HEK293T (cell line): ENCODE measurements around the gene PTPN1.
"Not testable (repeated sequence)": the region's sequence is repeated elsewhere in the genome, so short reads cannot be mapped to it uniquely, and the experiment has no call there.

Experiments
- CTCF ChIA-PET: fragments of 350-600 bp; formaldehyde crosslinking; extraction: SDS; loops from one replicate; lab custom pipeline; 2021; ENCODE audit warnings: antibody characterized with exemption, inconsistent platforms; lab: Yijun Ruan, JAX
- POLR2A ChIA-PET: fragments of 350-600 bp; formaldehyde crosslinking; extraction: SDS; loops from one replicate; lab custom pipeline; 2020; ENCODE audit warnings: antibody characterized with exemption, inconsistent platforms; lab: Yijun Ruan, JAX
- DNase-seq: peaks from one replicate; pipeline ENCODE4 v3.0.0; 2012; ENCODE audit warnings: mixed read lengths; ENCODE audit errors: extremely low spot score
- ARNT ChIP-seq: fragments of 450-650 bp; IDR thresholded peaks from 2 replicates; pipeline ENCODE4 v1.6.1; 2017; ENCODE audit warnings: mild to moderate bottlenecking
- BHLHE40 ChIP-seq: fragments of 450-650 bp; IDR thresholded peaks from 2 replicates; pipeline ENCODE4 v1.6.1; 2016; ENCODE audit warnings: mild to moderate bottlenecking, moderate library complexity, borderline replicate concordance
- CTBP1 ChIP-seq: fragments of 450-650 bp; IDR thresholded peaks from 2 replicates; pipeline ENCODE4 v1.6.1; 2016; ENCODE audit warnings: borderline replicate concordance
- ELF4 ChIP-seq: fragments of 450-650 bp; IDR thresholded peaks from 2 replicates; pipeline ENCODE4 v1.6.1; 2017; ENCODE audit warnings: antibody characterized with exemption
- FOXA1 ChIP-seq: fragments of 450-650 bp; IDR thresholded peaks from 2 replicates; pipeline ENCODE4 v1.6.1; 2016; ENCODE audit warnings: mild to moderate bottlenecking
- FOXK2 ChIP-seq: fragments of 450-650 bp; IDR thresholded peaks from 2 replicates; pipeline ENCODE4 v1.6.1; 2016; ENCODE audit warnings: mild to moderate bottlenecking
- FOXM1 ChIP-seq: fragments of 450-650 bp; IDR thresholded peaks from 2 replicates; pipeline ENCODE4 v1.6.1; 2017; ENCODE audit warnings: mild to moderate bottlenecking, borderline replicate concordance
- HDGF ChIP-seq: fragments of 450-650 bp; IDR thresholded peaks from 2 replicates; pipeline ENCODE4 v1.6.1; 2017; ENCODE audit warnings: antibody characterized with exemption, borderline replicate concordance
- L3MBTL2 ChIP-seq: fragments of 450-650 bp; conservative IDR thresholded peaks from 2 replicates; pipeline ENCODE4 v1.6.1; 2016; ENCODE audit warnings: mild to moderate bottlenecking
- LEF1 ChIP-seq: fragments of 450-650 bp; IDR thresholded peaks from 2 replicates; pipeline ENCODE4 v1.6.1; 2017; ENCODE audit warnings: mild to moderate bottlenecking, borderline replicate concordance
- NFRKB ChIP-seq: fragments of 450-650 bp; IDR thresholded peaks from 2 replicates; pipeline ENCODE4 v1.6.1; 2016; ENCODE audit warnings: mild to moderate bottlenecking, moderate library complexity
- PKNOX1 ChIP-seq: fragments of 450-650 bp; IDR thresholded peaks from 2 replicates; pipeline ENCODE4 v1.6.1; 2016
- SP1 ChIP-seq: fragments of 450-650 bp; IDR thresholded peaks from 2 replicates; pipeline ENCODE4 v1.6.1; 2017
- SUZ12 ChIP-seq: fragments of 450-650 bp; IDR thresholded peaks from 2 replicates; pipeline ENCODE4 v1.6.1; 2016; ENCODE audit warnings: mild to moderate bottlenecking
- TARDBP ChIP-seq: fragments of 450-650 bp; IDR thresholded peaks from 2 replicates; pipeline ENCODE4 v1.6.1; 2016
- ZNF384 ChIP-seq: fragments of 450-650 bp; IDR thresholded peaks from 2 replicates; pipeline ENCODE4 v1.6.1; 2016

The PTPN1 gene

GRCh38 chr20:50610212-50610718, 100.1 kb downstream of the PTPN1 start:
- no peak for DNase-seq
- ChIA-PET POLR2A (no interaction called here), CTCF (interaction anchor here (1.0 kb wide), 1 partner anchor 23 kb away, joined by 3 read pairs; no protein-coding TSS in a partner anchor)
- TF ChIP-seq LEF1 = no peak
- TF ChIP-seq TARDBP = no peak
- TF ChIP-seq CTBP1 = no peak
- TF ChIP-seq HDGF = no peak
- TF ChIP-seq ARNT = no peak
- no peak for TF ChIP-seq ZNF384
- TF ChIP-seq SUZ12 = no peak
- TF ChIP-seq BHLHE40 = no peak
- no peak for TF ChIP-seq NFRKB
- TF ChIP-seq PKNOX1 = no peak
- no peak for TF ChIP-seq FOXK2
- no peak for TF ChIP-seq FOXM1
- no peak for TF ChIP-seq L3MBTL2

GRCh38 chr20:50611128-50611810, 101.1 kb downstream of the PTPN1 start:
- ChIA-PET CTCF (no interaction called here), POLR2A (no interaction called here)
- no peak for TF ChIP-seq ARNT
- DNase-seq = no peak

- TF ChIP-seq HDGF = no peak
- no peak for TF ChIP-seq ARNT
- no peak for DNase-seq
- CTCF ChIA-PET = no interaction called here
- POLR2A ChIA-PET = interaction anchor here (0.8 kb wide), 1 partner anchor 174 kb away, joined by 3 read pairs; no protein-coding TSS in a partner anchor
Observed at GRCh38 chr20:50613438-50614169, 103.4 kb downstream of the PTPN1 start.

- no peak for TF ChIP-seq ZNF384
- no peak for TF ChIP-seq NFRKB
- no peak for TF ChIP-seq SP1
- no peak for TF ChIP-seq FOXK2
- TF ChIP-seq ELF4 = no peak
- TF ChIP-seq PKNOX1 = no peak
- no peak for TF ChIP-seq CTBP1
- TF ChIP-seq L3MBTL2 = no peak
- CTCF ChIA-PET = no interaction called here
- POLR2A ChIA-PET = no interaction called here
- no peak for DNase-seq
Observed at GRCh38 chr20:50615407-50615806, 105.2 kb downstream of the PTPN1 start.

GRCh38 chr20:50617022-50617421, 106.8 kb downstream of the PTPN1 start:
- DNase-seq = no peak
- TF ChIP-seq HDGF (no peak), FOXK2 (no peak), TARDBP (no peak), PKNOX1 (no peak), BHLHE40 (no peak), FOXM1 (no peak), CTBP1 (no peak), SP1 (no peak), L3MBTL2 (no peak), FOXA1 (no peak)
- ChIA-PET CTCF (no interaction called here), POLR2A (no interaction called here)

- DNase-seq = no peak
- TF ChIP-seq ZNF384 (no peak), FOXA1 (no peak), ARNT (no peak), SUZ12 (no peak), HDGF (no peak), FOXK2 (no peak), SP1 (no peak), BHLHE40 (no peak), PKNOX1 (no peak), NFRKB (no peak), ELF4 (no peak), L3MBTL2 (no peak), CTBP1 (no peak), LEF1 (no peak), FOXM1 (no peak), TARDBP (no peak)
- ChIA-PET POLR2A (no interaction called here), CTCF (interaction anchor here (0.6 kb wide), 1 partner anchor 175 kb away, joined by 3 read pairs; no protein-coding TSS in a partner anchor)
Observed at GRCh38 chr20:50618537-50618936, 108.4 kb downstream of the PTPN1 start.

GRCh38 chr20:50620459-50620858, 110.3 kb downstream of the PTPN1 start:
- DNase-seq, CTCF ChIA-PET, POLR2A ChIA-PET: not testable (repeated sequence)
